ENCODE results near the gene GRM8. TPM values are rescaled to one million over a fixed set of nuclear protein-coding genes. Genes with fewer than 3 reads are reported as not detected.
"Not testable (repeated sequence)": the region's sequence is repeated elsewhere in the genome, so short reads cannot be mapped to it uniquely, and the experiment has no call there.

GRM8 gene
- total RNA-seq, 2 experiments from 2014 or later, result not detected

GRCh38 chr7:126882730-126883129, 370.0 kb downstream of the GRM8 start:
- H3K36me3 Mint-ChIP-seq; H3K27ac Mint-ChIP-seq; H3K4me3 Mint-ChIP-seq; DNase-seq; ATAC-seq; H3K4me1 Mint-ChIP-seq; CTCF ChIA-PET; H3K9me3 Mint-ChIP-seq (ENCODE audit: low read depth); H3K27me3 Mint-ChIP-seq: not testable (repeated sequence)

- DNase-seq; H3K4me1 Mint-ChIP-seq; ATAC-seq; H3K4me3 Mint-ChIP-seq; H3K27me3 Mint-ChIP-seq; H3K27ac Mint-ChIP-seq; H3K36me3 Mint-ChIP-seq; H3K9me3 Mint-ChIP-seq (ENCODE audit: low read depth); CTCF ChIA-PET: not testable (repeated sequence)
Observed at GRCh38 chr7:126881908-126882307, 370.8 kb downstream of the GRM8 start.

- no peak overlapping the region for H3K27ac Mint-ChIP-seq
- no peak for DNase-seq
- no peaks in the 10 kb centered on the region for H3K9me3 Mint-ChIP-seq (ENCODE audit: low read depth)
- H3K36me3 Mint-ChIP-seq, result no peaks in the 10 kb centered on the region
- H3K4me1 Mint-ChIP-seq, result no peaks in the 10 kb centered on the region
- no peak overlapping the region for H3K4me3 Mint-ChIP-seq
- H3K27me3 Mint-ChIP-seq, result no peaks in the 10 kb centered on the region
- ATAC-seq, result no peak
- CTCF ChIA-PET, result no interaction called here
Observed at GRCh38 chr7:126881315-126881714, 371.4 kb downstream of the GRM8 start.

- DNase-seq; H3K36me3 Mint-ChIP-seq; H3K27me3 Mint-ChIP-seq; H3K4me3 Mint-ChIP-seq; CTCF ChIA-PET; ATAC-seq; H3K27ac Mint-ChIP-seq; H3K9me3 Mint-ChIP-seq (ENCODE audit: low read depth); H3K4me1 Mint-ChIP-seq: not testable (repeated sequence)
Observed at GRCh38 chr7:126876536-126876935, 376.2 kb downstream of the GRM8 start.

GRCh38 chr7:126856691-126857291, 395.9 kb downstream of the GRM8 start:
- ATAC-seq, result no peak
- CTCF ChIA-PET, result interaction anchor here (1.2 kb wide), 1 partner anchor 397 kb away, joined by 3 read pairs; no protein-coding TSS in a partner anchor

GRCh38 chr7:126845331-126845730, 407.4 kb downstream of the GRM8 start:
- H3K4me1 Mint-ChIP-seq, result no peaks in the 10 kb centered on the region
- H3K27ac Mint-ChIP-seq, result no peak overlapping the region
- no peaks in the 10 kb centered on the region for H3K27me3 Mint-ChIP-seq
- ATAC-seq (no peak), DNase-seq (no peak)
- no peaks in the 10 kb centered on the region for H3K36me3 Mint-ChIP-seq
- CTCF ChIA-PET, result no interaction called here
- no peak overlapping the region for H3K4me3 Mint-ChIP-seq
- peaks cover 2% of the 10 kb centered on the region for H3K9me3 Mint-ChIP-seq (ENCODE audit: low read depth)

More at GRCh38 chr7:126856691-126857291, 395.9 kb downstream of the GRM8 start:
- Mint-ChIP-seq H3K27me3 (peaks cover 2% of the 10 kb centered on the region), H3K36me3 (no peaks in the 10 kb centered on the region), H3K4me3 (no peak overlapping the region), H3K9me3 (ENCODE audit: low read depth) (no peaks in the 10 kb centered on the region), H3K4me1 (no peaks in the 10 kb centered on the region), H3K27ac (no peak overlapping the region)
- DNase-seq, result no peak

- no peaks in the 10 kb centered on the region for H3K27me3 Mint-ChIP-seq
- CTCF ChIA-PET, result no interaction called here
Observed at GRCh38 chr7:126843883-126844282, 408.9 kb downstream of the GRM8 start.

GRCh38 chr7:126843336-126843735, 409.4 kb downstream of the GRM8 start:
- Mint-ChIP-seq H3K27me3 (no peaks in the 10 kb centered on the region), H3K4me1 (no peaks in the 10 kb centered on the region), H3K9me3 (ENCODE audit: low read depth) (no peaks in the 10 kb centered on the region), H3K4me3 (no peak overlapping the region), H3K36me3 (no peaks in the 10 kb centered on the region), H3K27ac (no peak overlapping the region)
- CTCF ChIA-PET, result no interaction called here
- DNase-seq, result no peak
- no peak for ATAC-seq

More at GRCh38 chr7:126843883-126844282, 408.9 kb downstream of the GRM8 start:
- Mint-ChIP-seq H3K36me3 (no peaks in the 10 kb centered on the region), H3K27ac (no peak overlapping the region), H3K4me3 (no peak overlapping the region), H3K9me3 (ENCODE audit: low read depth) (no peaks in the 10 kb centered on the region), H3K4me1 (no peaks in the 10 kb centered on the region)
- DNase-seq, result no peak
- no peak for ATAC-seq

GRCh38 chr7:126842451-126842850, 410.3 kb downstream of the GRM8 start:
- H3K27ac Mint-ChIP-seq, result no peak overlapping the region
- CTCF ChIA-PET, result no interaction called here
- H3K4me1 Mint-ChIP-seq, result no peaks in the 10 kb centered on the region
- H3K4me3 Mint-ChIP-seq, result no peak overlapping the region
- DNase-seq (no peak), ATAC-seq (no peak)
- no peaks in the 10 kb centered on the region for H3K36me3 Mint-ChIP-seq
- no peaks in the 10 kb centered on the region for H3K27me3 Mint-ChIP-seq
- H3K9me3 Mint-ChIP-seq (ENCODE audit: low read depth), result no peaks in the 10 kb centered on the region

- no peak for DNase-seq
- Mint-ChIP-seq H3K9me3 (ENCODE audit: low read depth) (no peaks in the 10 kb centered on the region), H3K36me3 (no peaks in the 10 kb centered on the region), H3K27ac (no peak overlapping the region), H3K4me1 (no peaks in the 10 kb centered on the region), H3K4me3 (no peak overlapping the region), H3K27me3 (no peaks in the 10 kb centered on the region)
- ATAC-seq, result no peak
- CTCF ChIA-PET, result no interaction called here
Observed at GRCh38 chr7:126840869-126841268, 411.9 kb downstream of the GRM8 start.

- CTCF ChIA-PET, result no interaction called here
- Mint-ChIP-seq H3K4me3 (no peak overlapping the region), H3K36me3 (no peaks in the 10 kb centered on the region), H3K27me3 (no peaks in the 10 kb centered on the region), H3K27ac (no peak overlapping the region), H3K9me3 (ENCODE audit: low read depth) (no peaks in the 10 kb centered on the region), H3K4me1 (no peaks in the 10 kb centered on the region)
- no peak for ATAC-seq
- no peak for DNase-seq
Observed at GRCh38 chr7:126839624-126840023, 413.1 kb downstream of the GRM8 start.

GRCh38 chr7:126838194-126838593, 414.5 kb downstream of the GRM8 start:
- no peaks in the 10 kb centered on the region for H3K9me3 Mint-ChIP-seq (ENCODE audit: low read depth)
- no peaks in the 10 kb centered on the region for H3K36me3 Mint-ChIP-seq
- no peak overlapping the region for H3K4me3 Mint-ChIP-seq
- H3K27ac Mint-ChIP-seq, result no peak overlapping the region
- DNase-seq (no peak), ATAC-seq (no peak)
- H3K4me1 Mint-ChIP-seq, result no peaks in the 10 kb centered on the region
- no peaks in the 10 kb centered on the region for H3K27me3 Mint-ChIP-seq
- CTCF ChIA-PET, result no interaction called here

GRCh38 chr7:126831241-126831640, 421.5 kb downstream of the GRM8 start:
- ATAC-seq; H3K9me3 Mint-ChIP-seq (ENCODE audit: low read depth); H3K4me3 Mint-ChIP-seq; H3K4me1 Mint-ChIP-seq; CTCF ChIA-PET; H3K27ac Mint-ChIP-seq; H3K27me3 Mint-ChIP-seq; H3K36me3 Mint-ChIP-seq; DNase-seq: not testable (repeated sequence)

- no peaks in the 10 kb centered on the region for H3K27me3 Mint-ChIP-seq
- no peaks in the 10 kb centered on the region for H3K4me1 Mint-ChIP-seq
- CTCF ChIA-PET, result no interaction called here
- no peaks in the 10 kb centered on the region for H3K36me3 Mint-ChIP-seq
- H3K27ac Mint-ChIP-seq, result no peak overlapping the region
- no peaks in the 10 kb centered on the region for H3K9me3 Mint-ChIP-seq (ENCODE audit: low read depth)
- ATAC-seq (no peak), DNase-seq (no peak)
- H3K4me3 Mint-ChIP-seq, result no peak overlapping the region
Observed at GRCh38 chr7:126820925-126821324, 431.8 kb downstream of the GRM8 start.

GRCh38 chr7:126819197-126819484, 433.6 kb downstream of the GRM8 start:
- Mint-ChIP-seq H3K4me1 (no peaks in the 10 kb centered on the region), H3K9me3 (ENCODE audit: low read depth) (no peaks in the 10 kb centered on the region), H3K4me3 (no peak overlapping the region), H3K27me3 (no peaks in the 10 kb centered on the region), H3K36me3 (no peaks in the 10 kb centered on the region), H3K27ac (no peak overlapping the region)
- CTCF ChIA-PET, result no interaction called here
- DNase-seq (no peak), ATAC-seq (no peak)

Data from activated CD8-positive, alpha-beta memory T cell treated with anti-CD3 and anti-CD28 coated beads, Interleukin-2, amount 10 ng/mL, durations not matched to agents 7 days and 5 days (primary cell).